NT2/D1 (cell line): ENCODE measurements around the gene ZNF273.

Experiments used
- SUZ12 ChIP-seq: IDR thresholded peaks from 2 replicates; pipeline ENCODE4 v1.6.1; 2011; ENCODE audit not compliant: insufficient read length, insufficient read depth; ENCODE audit errors: extremely low read depth
- YY1 ChIP-seq: IDR thresholded peaks from 2 replicates; pipeline ENCODE4 v1.6.1; 2011; ENCODE audit not compliant: insufficient read length, insufficient read depth
- ZNF274 ChIP-seq: IDR thresholded peaks from 2 replicates; pipeline ENCODE4 v1.6.1; 2011; ENCODE audit warnings: mild to moderate bottlenecking, low read depth, low read length

- TF ChIP-seq ZNF274 (no peak), YY1 (no peak), SUZ12 (no peak)
Measured at GRCh38 chr7:64863021-64863420, 40.1 kb upstream of the ZNF273 start.
